Measurements from ENCODE around the gene MTFMT. TPM values are rescaled to one million over a fixed set of nuclear protein-coding genes. Genes with fewer than 3 reads are reported as not detected.
"Not testable (repeated sequence)": the region's sequence is repeated elsewhere in the genome, so short reads cannot be mapped to it uniquely, and the experiment has no call there.

The MTFMT gene
- total and polyA plus RNA-seq, 2 donors = 9.6 to 9.7 TPM

GRCh38 chr15:65011198-65011597 is 18.2 kb downstream of the MTFMT start:
- not testable (repeated sequence) for H3K27ac ChIP-seq (ENCODE audit: low read depth in 1 of 2, low read length in 1 of 2); H3K4me1 ChIP-seq (ENCODE audit: control insufficient read depth in 2 of 2, insufficient read depth in 2 of 2, low read length in 2 of 2); H3K27me3 ChIP-seq (ENCODE audit: control insufficient read depth in 2 of 2, insufficient read depth in 1 of 2, low read length in 1 of 2); H3K4me3 ChIP-seq (ENCODE audit: low read length in 2 of 2); DNase-seq (ENCODE audit: low read depth in 6 of 9, low spot score in 9 of 9); H3K9me3 ChIP-seq (ENCODE audit: control insufficient read depth in 2 of 2, insufficient read depth in 1 of 2, low read length in 1 of 2)
- H3K36me3 ChIP-seq (ENCODE audit: control insufficient read depth in 2 of 2, insufficient read depth in 2 of 2, low read length in 1 of 2) = peaks cover 22 to 27% of the 10 kb centered on the region in 2 donors
- WGBS = 99% methylated on average over 4 of the region's 4 CpGs

GRCh38 chr15:65008983-65009382 is 20.5 kb downstream of the MTFMT start:
- Histone ChIP-seq H3K4me1 (ENCODE audit: control insufficient read depth in 2 of 2, insufficient read depth in 2 of 2, low read length in 2 of 2) (no peaks in the 10 kb centered on the region), H3K9me3 (ENCODE audit: control insufficient read depth in 2 of 2, insufficient read depth in 1 of 2, low read length in 1 of 2) (peaks cover 3 to 5% of the 10 kb centered on the region in 2 donors), H3K4me3 (ENCODE audit: low read length in 2 of 2) (no peak overlapping the region), H3K36me3 (ENCODE audit: control insufficient read depth in 2 of 2, insufficient read depth in 2 of 2, low read length in 1 of 2) (peaks cover 15 to 20% of the 10 kb centered on the region in 2 donors), H3K27me3 (ENCODE audit: control insufficient read depth in 2 of 2, insufficient read depth in 1 of 2, low read length in 1 of 2) (no peaks in the 10 kb centered on the region), H3K27ac (ENCODE audit: low read depth in 1 of 2, low read length in 1 of 2) (no peak overlapping the region)
- WGBS = 70% methylated on average over 2 of the region's 2 CpGs
- DNase-seq (ENCODE audit: low read depth in 6 of 9, low spot score in 9 of 9) = no peak

- WGBS = 97% methylated on average over 3 of the region's 3 CpGs
- H3K4me1 ChIP-seq (ENCODE audit: control insufficient read depth in 2 of 2, insufficient read depth in 2 of 2, low read length in 2 of 2) = no peaks in the 10 kb centered on the region
- peaks cover 5 to 6% of the 10 kb centered on the region in 2 donors for H3K36me3 ChIP-seq (ENCODE audit: control insufficient read depth in 2 of 2, insufficient read depth in 2 of 2, low read length in 1 of 2)
- no peaks in the 10 kb centered on the region for H3K27me3 ChIP-seq (ENCODE audit: control insufficient read depth in 2 of 2, insufficient read depth in 1 of 2, low read length in 1 of 2)
- DNase-seq (ENCODE audit: low read depth in 6 of 9, low spot score in 9 of 9) = no peak
- H3K4me3 ChIP-seq (ENCODE audit: low read length in 2 of 2) = no peak overlapping the region
- no peaks in the 10 kb centered on the region for H3K9me3 ChIP-seq (ENCODE audit: control insufficient read depth in 2 of 2, insufficient read depth in 1 of 2, low read length in 1 of 2)
- no peak overlapping the region for H3K27ac ChIP-seq (ENCODE audit: low read depth in 1 of 2, low read length in 1 of 2)
Measured at GRCh38 chr15:65006876-65007275, 22.6 kb downstream of the MTFMT start.

GRCh38 chr15:65004993-65005392 is 24.4 kb downstream of the MTFMT start:
- Histone ChIP-seq H3K4me1 (ENCODE audit: control insufficient read depth in 2 of 2, insufficient read depth in 2 of 2, low read length in 2 of 2) (no peaks in the 10 kb centered on the region), H3K27me3 (ENCODE audit: control insufficient read depth in 2 of 2, insufficient read depth in 1 of 2, low read length in 1 of 2) (no peaks in the 10 kb centered on the region), H3K9me3 (ENCODE audit: control insufficient read depth in 2 of 2, insufficient read depth in 1 of 2, low read length in 1 of 2) (no peaks in the 10 kb centered on the region), H3K36me3 (ENCODE audit: control insufficient read depth in 2 of 2, insufficient read depth in 2 of 2, low read length in 1 of 2) (peaks cover 0 to 3% of the 10 kb centered on the region in 2 donors), H3K4me3 (ENCODE audit: low read length in 2 of 2) (no peak overlapping the region), H3K27ac (ENCODE audit: low read depth in 1 of 2, low read length in 1 of 2) (no peak overlapping the region)
- no peak for DNase-seq (ENCODE audit: low read depth in 6 of 9, low spot score in 9 of 9)
- 97% methylated on average over 3 of the region's 3 CpGs for WGBS

GRCh38 chr15:64997745-64998375 is 31.6 kb downstream of the MTFMT start:
- H3K27me3 ChIP-seq (ENCODE audit: control insufficient read depth in 2 of 2, insufficient read depth in 1 of 2, low read length in 1 of 2) = no peaks in the 10 kb centered on the region
- WGBS = 97% methylated on average over 4 of the region's 4 CpGs
- H3K27ac ChIP-seq (ENCODE audit: low read depth in 1 of 2, low read length in 1 of 2) = no peak overlapping the region
- no peak for DNase-seq (ENCODE audit: low read depth in 6 of 9, low spot score in 9 of 9)
- no peaks in the 10 kb centered on the region for H3K36me3 ChIP-seq (ENCODE audit: control insufficient read depth in 2 of 2, insufficient read depth in 2 of 2, low read length in 1 of 2)
- no peak overlapping the region for H3K4me3 ChIP-seq (ENCODE audit: low read length in 2 of 2)
- no peaks in the 10 kb centered on the region for H3K9me3 ChIP-seq (ENCODE audit: control insufficient read depth in 2 of 2, insufficient read depth in 1 of 2, low read length in 1 of 2)
- no peaks in the 10 kb centered on the region for H3K4me1 ChIP-seq (ENCODE audit: control insufficient read depth in 2 of 2, insufficient read depth in 2 of 2, low read length in 2 of 2)

- H3K4me3 ChIP-seq (ENCODE audit: low read length in 2 of 2) = no peak overlapping the region
- H3K36me3 ChIP-seq (ENCODE audit: control insufficient read depth in 2 of 2, insufficient read depth in 2 of 2, low read length in 1 of 2) = no peaks in the 10 kb centered on the region
- no peak for DNase-seq (ENCODE audit: low read depth in 6 of 9, low spot score in 9 of 9)
Measured at GRCh38 chr15:64997066-64997465, 32.4 kb downstream of the MTFMT start.

GRCh38 chr15:64993290-64993689 is 36.1 kb downstream of the MTFMT start:
- no peak overlapping the region for H3K4me3 ChIP-seq (ENCODE audit: low read length in 2 of 2)
- H3K9me3 ChIP-seq (ENCODE audit: control insufficient read depth in 2 of 2, insufficient read depth in 1 of 2, low read length in 1 of 2) = no peaks in the 10 kb centered on the region
- H3K27me3 ChIP-seq (ENCODE audit: control insufficient read depth in 2 of 2, insufficient read depth in 1 of 2, low read length in 1 of 2) = no peaks in the 10 kb centered on the region
- H3K4me1 ChIP-seq (ENCODE audit: control insufficient read depth in 2 of 2, insufficient read depth in 2 of 2, low read length in 2 of 2) = peaks cover 0 to 9% of the 10 kb centered on the region in 2 donors
- no peak for DNase-seq (ENCODE audit: low read depth in 6 of 9, low spot score in 9 of 9)
- no peak overlapping the region for H3K27ac ChIP-seq (ENCODE audit: low read depth in 1 of 2, low read length in 1 of 2)
- WGBS = 65% methylated on average over 1 of the region's 1 CpG
- H3K36me3 ChIP-seq (ENCODE audit: control insufficient read depth in 2 of 2, insufficient read depth in 2 of 2, low read length in 1 of 2) = no peaks in the 10 kb centered on the region

More at GRCh38 chr15:64997066-64997465, 32.4 kb downstream of the MTFMT start:
- no peak overlapping the region for H3K27ac ChIP-seq (ENCODE audit: low read depth in 1 of 2, low read length in 1 of 2)
- H3K9me3 ChIP-seq (ENCODE audit: control insufficient read depth in 2 of 2, insufficient read depth in 1 of 2, low read length in 1 of 2) = no peaks in the 10 kb centered on the region
- WGBS = 87% methylated on average over 5 of the region's 5 CpGs
- H3K27me3 ChIP-seq (ENCODE audit: control insufficient read depth in 2 of 2, insufficient read depth in 1 of 2, low read length in 1 of 2) = no peaks in the 10 kb centered on the region
- H3K4me1 ChIP-seq (ENCODE audit: control insufficient read depth in 2 of 2, insufficient read depth in 2 of 2, low read length in 2 of 2) = no peaks in the 10 kb centered on the region

- Histone ChIP-seq H3K27ac (ENCODE audit: low read depth in 1 of 2, low read length in 1 of 2) (no peak overlapping the region), H3K9me3 (ENCODE audit: control insufficient read depth in 2 of 2, insufficient read depth in 1 of 2, low read length in 1 of 2) (no peaks in the 10 kb centered on the region), H3K36me3 (ENCODE audit: control insufficient read depth in 2 of 2, insufficient read depth in 2 of 2, low read length in 1 of 2) (no peaks in the 10 kb centered on the region), H3K4me3 (ENCODE audit: low read length in 2 of 2) (no peak overlapping the region), H3K27me3 (ENCODE audit: control insufficient read depth in 2 of 2, insufficient read depth in 1 of 2, low read length in 1 of 2) (no peaks in the 10 kb centered on the region), H3K4me1 (ENCODE audit: control insufficient read depth in 2 of 2, insufficient read depth in 2 of 2, low read length in 2 of 2) (peaks cover 0 to 9% of the 10 kb centered on the region in 2 donors)
- 94% methylated on average over 2 of the region's 2 CpGs for WGBS
- DNase-seq (ENCODE audit: low read depth in 6 of 9, low spot score in 9 of 9) = no peak
Measured at GRCh38 chr15:64991536-64992135, 37.8 kb downstream of the MTFMT start.

- Histone ChIP-seq H3K9me3 (ENCODE audit: control insufficient read depth in 2 of 2, insufficient read depth in 1 of 2, low read length in 1 of 2) (no peaks in the 10 kb centered on the region), H3K4me3 (ENCODE audit: low read length in 2 of 2) (peak overlapping the region; percentile 62 to 81), H3K27me3 (ENCODE audit: control insufficient read depth in 2 of 2, insufficient read depth in 1 of 2, low read length in 1 of 2) (no peaks in the 10 kb centered on the region), H3K4me1 (ENCODE audit: control insufficient read depth in 2 of 2, insufficient read depth in 2 of 2, low read length in 2 of 2) (peaks cover 0 to 14% of the 10 kb centered on the region in 2 donors), H3K36me3 (ENCODE audit: control insufficient read depth in 2 of 2, insufficient read depth in 2 of 2, low read length in 1 of 2) (no peaks in the 10 kb centered on the region), H3K27ac (ENCODE audit: low read depth in 1 of 2, low read length in 1 of 2) (peak overlapping the region; percentile 28 to 74)
- DNase-seq (ENCODE audit: low read depth in 6 of 9, low spot score in 9 of 9) = no peak
- 18% methylated on average over 9 of the region's 9 CpGs for WGBS
Measured at GRCh38 chr15:64990168-64990470, 39.3 kb downstream of the MTFMT start.

Data from thymus (tissue), 11 donors.